HG03159 (cell line): ENCODE data around the gene PIEZO2.
"Not testable (repeated sequence)": the region's sequence is repeated elsewhere in the genome, so short reads cannot be mapped to it uniquely, and the experiment has no call there.

Experiments used
- ATAC-seq: cut with Tn5 transposase; IDR thresholded peaks from one replicate; pipeline ENCODE4 v1.9.1; 2021; ENCODE audit warnings: mild to moderate bottlenecking, moderate library complexity; ENCODE audit not compliant: unreplicated experiment

PIEZO2 gene

GRCh38 chr18:10644003-10644402 is 505.4 kb downstream of the PIEZO2 start:
- not testable (repeated sequence) for ATAC-seq

GRCh38 chr18:10642915-10643524 is 506.3 kb downstream of the PIEZO2 start:
- ATAC-seq, result not testable (repeated sequence)

GRCh38 chr18:10638539-10638885 is 510.9 kb downstream of the PIEZO2 start:
- not testable (repeated sequence) for ATAC-seq

GRCh38 chr18:10637858-10638538 is 511.4 kb downstream of the PIEZO2 start:
- ATAC-seq, result not testable (repeated sequence)

- peak; percentile 99 for ATAC-seq
Measured at GRCh38 chr18:10629076-10629475, 520.3 kb downstream of the PIEZO2 start.

- not testable (repeated sequence) for ATAC-seq
Measured at GRCh38 chr18:10626606-10627213, 522.7 kb downstream of the PIEZO2 start.

GRCh38 chr18:10623606-10624005 is 525.8 kb downstream of the PIEZO2 start:
- not testable (repeated sequence) for ATAC-seq

- ATAC-seq, result not testable (repeated sequence)
Measured at GRCh38 chr18:10622982-10623381, 526.4 kb downstream of the PIEZO2 start.

- ATAC-seq, result not testable (repeated sequence)
Measured at GRCh38 chr18:10620670-10621329, 528.6 kb downstream of the PIEZO2 start.
